NCI-H1105 treated with DMSO at 0.1 percent for 48 hours (cell line): ENCODE results near the gene EPHA4.

ENCODE experiments used
- DNase-seq: peaks from one replicate; lab custom pipeline; 2025; lab: John Stamatoyannopoulos, UW

EPHA4 gene

GRCh38 chr2:221392228-221392881 is 179.7 kb downstream of the EPHA4 start:
- DNase-seq, result no peak

GRCh38 chr2:221390878-221391277 is 181.2 kb downstream of the EPHA4 start:
- no peak for DNase-seq

GRCh38 chr2:221389904-221390303 is 182.2 kb downstream of the EPHA4 start:
- no peak for DNase-seq

GRCh38 chr2:221389421-221389820 is 182.7 kb downstream of the EPHA4 start:
- no peak for DNase-seq

- no peak for DNase-seq
These were observed 183.2 kb downstream of the EPHA4 start for GRCh38 chr2:221388891-221389290.

- DNase-seq, result no peak
These were observed 186.4 kb downstream of the EPHA4 start for GRCh38 chr2:221385716-221386115.

- no peak for DNase-seq
These were observed 190.1 kb downstream of the EPHA4 start for GRCh38 chr2:221381928-221382488.

GRCh38 chr2:221380686-221381085 is 191.4 kb downstream of the EPHA4 start:
- DNase-seq, result no peak

GRCh38 chr2:221380062-221380461 is 192.0 kb downstream of the EPHA4 start:
- no peak for DNase-seq

GRCh38 chr2:221377597-221377996 is 194.5 kb downstream of the EPHA4 start:
- no peak for DNase-seq

- no peak for DNase-seq
These were observed 195.0 kb downstream of the EPHA4 start for GRCh38 chr2:221377066-221377465.

GRCh38 chr2:221374234-221374633 is 197.9 kb downstream of the EPHA4 start:
- DNase-seq, result no peak

GRCh38 chr2:221372907-221373306 is 199.2 kb downstream of the EPHA4 start:
- no peak for DNase-seq

- DNase-seq, result no peak
These were observed 199.8 kb downstream of the EPHA4 start for GRCh38 chr2:221372159-221372884.

GRCh38 chr2:221371347-221371746 is 200.8 kb downstream of the EPHA4 start:
- no peak for DNase-seq

GRCh38 chr2:221370857-221371211 is 201.3 kb downstream of the EPHA4 start:
- DNase-seq, result no peak

GRCh38 chr2:221370076-221370856 is 201.8 kb downstream of the EPHA4 start:
- DNase-seq, result peak; percentile 88
